RWPE1 (cell line): ENCODE results near the gene LHX2.

Experiments
- CTCF ChIA-PET: fragments of 350-600 bp; sonication (Branson Sonifier 250); formaldehyde crosslinking; extraction: SDS; loops from one replicate; lab custom pipeline; 2021; lab: Yijun Ruan, JAX
- POLR2A ChIA-PET: fragments of 400-600 bp; formaldehyde crosslinking; extraction: SDS; loops from one replicate; lab custom pipeline; 2020; ENCODE audit warnings: antibody characterized with exemption; ENCODE audit not compliant: low non-redundant PET; lab: Yijun Ruan, JAX
- DNase-seq: peaks from one replicate; pipeline ENCODE4 v3.0.0; 2012; ENCODE audit warnings: low spot score
- H3K27ac ChIP-seq: fragments of 450-650 bp; 2 replicates; pipeline ENCODE4 v1.5.1; 2017
- CTCF ChIP-seq: fragments of 450-650 bp; conservative IDR thresholded peaks from 2 replicates; pipeline ENCODE4 v1.5.1; 2017; ENCODE audit warnings: low read depth, mild to moderate bottlenecking

Gene LHX2

GRCh38 chr9:124016175-124017050 lies 4.8 kb downstream of the LHX2 start:
- ChIA-PET CTCF (no interaction called here), POLR2A (no interaction called here)
- no peak for TF ChIP-seq CTCF
- DNase-seq, result no peak
- no peak overlapping the region for H3K27ac ChIP-seq

- no peak for TF ChIP-seq CTCF
- ChIA-PET POLR2A (no interaction called here), CTCF (interaction anchor here (1.3 kb wide), 1 partner anchor 24 kb away, joined by 4 read pairs; no protein-coding TSS in a partner anchor)
- DNase-seq, result no peak
- no peak overlapping the region for H3K27ac ChIP-seq
Measured at GRCh38 chr9:124017051-124017928, 5.7 kb downstream of the LHX2 start.

GRCh38 chr9:124017929-124018729 lies 6.6 kb downstream of the LHX2 start:
- ChIA-PET CTCF (interaction anchor here (0.7 to 1.3 kb wide), 3 partner anchors 8 to 108 kb away, joined by 3 to 4 read pairs (median 4); no protein-coding TSS in a partner anchor), POLR2A (no interaction called here)
- no peak for DNase-seq
- H3K27ac ChIP-seq, result no peak overlapping the region
- no peak for TF ChIP-seq CTCF

GRCh38 chr9:124018730-124019697 lies 7.4 kb downstream of the LHX2 start:
- POLR2A ChIA-PET, result no interaction called here
- CTCF ChIA-PET, result interaction anchor here (1.3 kb wide), 2 partner anchors 22 to 107 kb away, joined by 4 read pairs; no protein-coding TSS in a partner anchor
- TF ChIP-seq CTCF, result no peak
- DNase-seq, result no peak
- no peak overlapping the region for H3K27ac ChIP-seq

GRCh38 chr9:124019771-124020519 lies 8.4 kb downstream of the LHX2 start:
- no peak for TF ChIP-seq CTCF
- ChIA-PET POLR2A (no interaction called here), CTCF (interaction anchor here (0.7 kb wide), 1 partner anchor 574 kb away, joined by 4 read pairs; no protein-coding TSS in a partner anchor)
- no peak overlapping the region for H3K27ac ChIP-seq
- no peak for DNase-seq
